ENCODE measurements around the gene NOSTRIN.
"Not testable (repeated sequence)": the region's sequence is repeated elsewhere in the genome, so short reads cannot be mapped to it uniquely, and the experiment has no call there.

Gene NOSTRIN

DNA sequence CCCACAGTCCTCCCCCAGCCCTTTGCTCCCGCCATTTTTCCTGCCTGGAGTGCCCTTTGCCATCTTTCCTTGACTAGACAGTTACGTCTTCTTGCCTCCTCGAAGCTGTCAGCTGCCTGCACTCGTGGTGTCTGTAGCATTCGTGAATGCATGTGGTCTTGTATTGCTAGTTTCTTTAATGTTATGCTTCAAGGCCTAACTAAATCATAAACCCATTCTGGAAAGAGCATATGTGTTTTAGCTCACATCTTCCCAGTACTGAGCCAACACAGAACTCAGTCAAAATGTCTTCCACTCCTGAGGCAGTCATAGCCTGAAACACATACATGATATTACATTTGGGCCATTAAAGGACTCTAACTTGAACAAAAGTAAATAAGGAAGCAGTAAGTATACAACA, 52.2 kb downstream of the NOSTRIN start:
- in situ Hi-C loops (cut with HindIII; ENCODE audit: low sequenced_read_pairs) = no loop called here
- TF ChIP-seq, protein P1, sequence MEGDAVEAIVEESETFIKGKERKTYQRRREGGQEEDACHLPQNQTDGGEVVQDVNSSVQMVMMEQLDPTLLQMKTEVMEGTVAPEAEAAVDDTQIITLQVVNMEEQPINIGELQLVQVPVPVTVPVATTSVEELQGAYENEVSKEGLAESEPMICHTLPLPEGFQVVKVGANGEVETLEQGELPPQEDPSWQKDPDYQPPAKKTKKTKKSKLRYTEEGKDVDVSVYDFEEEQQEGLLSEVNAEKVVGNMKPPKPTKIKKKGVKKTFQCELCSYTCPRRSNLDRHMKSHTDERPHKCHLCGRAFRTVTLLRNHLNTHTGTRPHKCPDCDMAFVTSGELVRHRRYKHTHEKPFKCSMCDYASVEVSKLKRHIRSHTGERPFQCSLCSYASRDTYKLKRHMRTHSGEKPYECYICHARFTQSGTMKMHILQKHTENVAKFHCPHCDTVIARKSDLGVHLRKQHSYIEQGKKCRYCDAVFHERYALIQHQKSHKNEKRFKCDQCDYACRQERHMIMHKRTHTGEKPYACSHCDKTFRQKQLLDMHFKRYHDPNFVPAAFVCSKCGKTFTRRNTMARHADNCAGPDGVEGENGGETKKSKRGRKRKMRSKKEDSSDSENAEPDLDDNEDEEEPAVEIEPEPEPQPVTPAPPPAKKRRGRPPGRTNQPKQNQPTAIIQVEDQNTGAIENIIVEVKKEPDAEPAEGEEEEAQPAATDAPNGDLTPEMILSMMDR (IDR thresholded peaks at IDR 0.05; ENCODE audit: low read depth, low read length, missing control alignments) = no peak
- DNase-seq (ENCODE audit: low read depth) = no peak
- no peak overlapping the region for H3K4me3 ChIP-seq (ENCODE audit: low read depth, low read length)

GRCh38 chr2:168855601-168856000, 53.2 kb downstream of the NOSTRIN start:
- no peak overlapping the region for H3K4me3 ChIP-seq (ENCODE audit: low read depth, low read length)
- no peak for DNase-seq (ENCODE audit: low read depth)
- TF ChIP-seq, protein P1 (IDR thresholded peaks at IDR 0.05; ENCODE audit: low read depth, low read length, missing control alignments) = no peak
- in situ Hi-C loops (cut with HindIII; ENCODE audit: low sequenced_read_pairs) = no loop called here

GRCh38 chr2:168858146-168858545, 55.7 kb downstream of the NOSTRIN start:
- no peak for DNase-seq (ENCODE audit: low read depth)

DNA sequence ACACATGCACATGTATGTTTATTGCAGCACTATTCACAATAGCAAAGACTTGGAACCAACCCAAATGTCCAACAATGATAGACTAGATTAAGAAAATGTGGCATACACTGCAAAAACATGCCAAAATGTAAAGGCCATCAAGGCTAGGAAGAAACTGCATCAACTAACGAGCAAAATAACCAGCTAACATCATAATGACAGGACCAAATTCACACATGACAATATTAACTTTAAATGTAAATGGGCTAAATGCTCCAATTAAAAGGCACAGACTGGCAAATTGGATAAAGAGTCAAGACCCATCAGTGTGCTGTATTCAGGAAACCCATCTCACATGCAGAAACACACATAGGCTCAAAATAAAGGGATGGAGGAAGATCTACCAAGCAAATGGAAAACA, 64.7 kb downstream of the NOSTRIN start:
- in situ Hi-C loops (cut with HindIII; ENCODE audit: low sequenced_read_pairs); H3K4me3 ChIP-seq (ENCODE audit: low read depth, low read length): not testable (repeated sequence)

More at GRCh38 chr2:168858146-168858545, 55.7 kb downstream of the NOSTRIN start:
- no peak overlapping the region for H3K4me3 ChIP-seq (ENCODE audit: low read depth, low read length)
- TF ChIP-seq, protein P1 (IDR thresholded peaks at IDR 0.05; ENCODE audit: low read depth, low read length, missing control alignments) = no peak
- in situ Hi-C loops (cut with HindIII; ENCODE audit: low sequenced_read_pairs) = no loop called here

DNA sequence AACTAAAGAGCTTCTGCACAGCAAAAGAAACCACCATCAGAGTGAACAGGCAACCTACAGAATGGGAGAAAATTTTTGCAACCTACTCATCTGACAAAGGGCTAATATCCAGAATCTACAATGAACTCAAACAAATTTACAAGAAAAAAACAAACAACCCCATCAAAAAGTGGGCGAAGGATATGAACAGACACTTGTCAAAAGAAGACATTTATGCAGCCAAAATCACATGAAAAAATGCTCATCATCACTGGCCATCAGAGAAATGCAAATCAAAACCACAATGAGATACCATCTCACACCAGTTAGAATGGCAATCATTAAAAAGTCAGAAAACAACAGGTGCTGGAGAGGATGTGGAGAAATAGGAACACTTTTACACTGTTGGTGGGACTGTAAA, 67.9 kb downstream of the NOSTRIN start:
- in situ Hi-C loops (cut with HindIII; ENCODE audit: low sequenced_read_pairs); DNase-seq (ENCODE audit: low read depth); H3K4me3 ChIP-seq (ENCODE audit: low read depth, low read length): not testable (repeated sequence)

More for the DNA sequence above, 64.7 kb downstream of the NOSTRIN start:
- DNase-seq (ENCODE audit: low read depth) = not testable (repeated sequence)

- DNase-seq (ENCODE audit: low read depth); H3K4me3 ChIP-seq (ENCODE audit: low read depth, low read length); in situ Hi-C loops (cut with HindIII; ENCODE audit: low sequenced_read_pairs): not testable (repeated sequence)
These were observed 68.4 kb downstream of the NOSTRIN start for GRCh38 chr2:168870824-168871223.

DNA sequence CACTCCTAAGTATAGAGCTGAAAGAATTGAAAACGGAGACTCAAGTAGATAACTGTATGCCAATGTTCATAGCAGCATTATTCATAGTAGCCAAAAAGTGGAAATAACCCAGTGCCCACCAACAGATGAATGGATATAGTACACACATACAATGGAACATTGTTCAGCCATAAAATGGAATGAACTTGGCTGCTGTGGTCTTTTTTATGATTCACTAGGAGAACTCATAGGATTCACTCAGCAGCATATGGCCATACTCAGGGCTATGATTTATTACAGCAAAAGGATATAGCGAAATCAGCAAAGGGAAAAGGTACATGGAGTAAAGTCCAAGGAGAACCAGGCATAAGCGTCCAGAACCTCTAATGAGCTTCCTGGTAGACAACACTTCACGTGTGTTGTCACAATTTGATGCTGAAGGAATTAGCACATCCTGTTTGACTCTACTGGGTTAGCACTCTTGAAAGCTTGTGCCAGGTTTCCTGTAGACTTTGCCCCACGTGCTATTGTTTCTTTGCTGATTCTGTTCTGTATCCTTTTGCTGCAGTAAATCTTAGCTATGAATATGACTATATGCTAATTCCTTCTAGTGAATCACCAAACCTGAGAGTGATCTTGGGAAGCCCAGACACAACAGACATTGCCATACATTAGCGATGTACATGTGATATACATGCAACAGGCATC, 72.1 kb downstream of the NOSTRIN start:
- no peak overlapping the region for H3K4me3 ChIP-seq (ENCODE audit: low read depth, low read length)
- in situ Hi-C loops (cut with HindIII; ENCODE audit: low sequenced_read_pairs) = no loop called here
- TF ChIP-seq, protein P1 (IDR thresholded peaks at IDR 0.05; ENCODE audit: low read depth, low read length, missing control alignments) = no peak
- DNase-seq (ENCODE audit: low read depth) = no peak

DNA sequence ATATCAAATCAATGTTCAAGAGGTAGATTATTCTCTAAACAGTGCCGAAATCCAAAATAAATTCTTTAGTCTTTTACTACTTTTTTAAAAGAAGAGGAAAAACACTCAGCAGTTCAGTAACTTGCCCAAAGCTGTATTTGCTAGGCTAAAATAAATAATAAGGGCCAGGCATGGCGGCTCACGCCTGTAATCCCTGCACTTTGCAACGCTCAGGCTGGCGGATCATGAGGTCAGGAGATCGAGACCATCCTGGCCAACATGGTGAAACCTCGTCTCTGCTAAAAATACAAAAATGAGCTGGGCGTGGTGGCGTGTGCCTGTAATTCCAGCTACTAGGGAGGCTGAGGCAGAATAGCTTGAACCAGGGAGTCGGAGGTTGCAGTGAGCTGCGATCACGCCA, 79.7 kb downstream of the NOSTRIN start:
- in situ Hi-C loops (cut with HindIII; ENCODE audit: low sequenced_read_pairs); DNase-seq (ENCODE audit: low read depth); H3K4me3 ChIP-seq (ENCODE audit: low read depth, low read length): not testable (repeated sequence)

GRCh38 chr2:168884975-168885374, 82.5 kb downstream of the NOSTRIN start:
- DNase-seq (ENCODE audit: low read depth) = no peak
- TF ChIP-seq, protein P1 (IDR thresholded peaks at IDR 0.05; ENCODE audit: low read depth, low read length, missing control alignments) = no peak
- no peak overlapping the region for H3K4me3 ChIP-seq (ENCODE audit: low read depth, low read length)
- in situ Hi-C loops (cut with HindIII; ENCODE audit: low sequenced_read_pairs) = no loop called here
